ENCODE results near the gene AKIRIN1. TPM values are rescaled to one million over a fixed set of nuclear protein-coding genes. Genes with fewer than 3 reads are reported as not detected.

AKIRIN1 gene
- total RNA-seq, 6 experiments from 2014 or later = 18.9 to 37.3 (median 28.5) TPM

- H3K27me3 ChIP-seq = no peaks in the 10 kb centered on the region
- intact Hi-C loops (cut with DNase I) = no loop called here
- no peaks in the 10 kb centered on the region for H3K9me3 ChIP-seq
- no peak for ATAC-seq
- H3K4me1 ChIP-seq = peaks cover 0 to 28% (median 3%) of the 10 kb centered on the region in 4 donors
- no peak for TF ChIP-seq POLR2A (IDR thresholded peaks at IDR 0.05)
- TF ChIP-seq, protein P1, sequence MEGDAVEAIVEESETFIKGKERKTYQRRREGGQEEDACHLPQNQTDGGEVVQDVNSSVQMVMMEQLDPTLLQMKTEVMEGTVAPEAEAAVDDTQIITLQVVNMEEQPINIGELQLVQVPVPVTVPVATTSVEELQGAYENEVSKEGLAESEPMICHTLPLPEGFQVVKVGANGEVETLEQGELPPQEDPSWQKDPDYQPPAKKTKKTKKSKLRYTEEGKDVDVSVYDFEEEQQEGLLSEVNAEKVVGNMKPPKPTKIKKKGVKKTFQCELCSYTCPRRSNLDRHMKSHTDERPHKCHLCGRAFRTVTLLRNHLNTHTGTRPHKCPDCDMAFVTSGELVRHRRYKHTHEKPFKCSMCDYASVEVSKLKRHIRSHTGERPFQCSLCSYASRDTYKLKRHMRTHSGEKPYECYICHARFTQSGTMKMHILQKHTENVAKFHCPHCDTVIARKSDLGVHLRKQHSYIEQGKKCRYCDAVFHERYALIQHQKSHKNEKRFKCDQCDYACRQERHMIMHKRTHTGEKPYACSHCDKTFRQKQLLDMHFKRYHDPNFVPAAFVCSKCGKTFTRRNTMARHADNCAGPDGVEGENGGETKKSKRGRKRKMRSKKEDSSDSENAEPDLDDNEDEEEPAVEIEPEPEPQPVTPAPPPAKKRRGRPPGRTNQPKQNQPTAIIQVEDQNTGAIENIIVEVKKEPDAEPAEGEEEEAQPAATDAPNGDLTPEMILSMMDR (IDR thresholded peaks at IDR 0.05) = no peak
- peaks cover 0 to 3% (median 0%) of the 10 kb centered on the region in 4 donors for H3K36me3 ChIP-seq
- 80% methylated on average over 2 of the region's 2 CpGs for WGBS (ENCODE audit: insufficient coverage, low coverage, low lambda C conversion rate, missing lambda C conversion rate)
- H3K4me3 ChIP-seq = no peak overlapping the region
- peak overlapping the region in 1 of 3 donors; percentile 92 for H3K27ac ChIP-seq
- no peak for DNase-seq
Observed at GRCh38 chr1:38989979-38990378, 1.1 kb upstream of the AKIRIN1 start.

- Histone ChIP-seq H3K9me3 (no peaks in the 10 kb centered on the region), H3K36me3 (peaks cover 0 to 3% (median 0%) of the 10 kb centered on the region in 4 donors), H3K4me1 (peaks cover 0 to 30% (median 3%) of the 10 kb centered on the region in 4 donors), H3K27ac (peak overlapping the region; percentile 72 to 92 (median 90)), H3K4me3 (peak overlapping the region in 2 of 3 donors; percentile 90 to 97), H3K27me3 (no peaks in the 10 kb centered on the region)
- ATAC-seq (no peak), DNase-seq (no peak)
- WGBS (ENCODE audit: insufficient coverage, low coverage, low lambda C conversion rate, missing lambda C conversion rate) = 25% methylated on average over 4 of the region's 5 CpGs
- intact Hi-C loops (cut with DNase I) = no loop called here
- TF ChIP-seq, protein P1 (IDR thresholded peaks at IDR 0.05) = no peak
- no peak for TF ChIP-seq POLR2A (IDR thresholded peaks at IDR 0.05)
Observed at GRCh38 chr1:38990386-38990737, 714 bp upstream of the AKIRIN1 start.

GRCh38 chr1:38991638-38992411 is 749 bp downstream of the AKIRIN1 start:
- Histone ChIP-seq H3K27me3 (no peaks in the 10 kb centered on the region), H3K9me3 (no peaks in the 10 kb centered on the region), H3K27ac (peak overlapping the region; percentile 72 to 92 (median 90)), H3K4me3 (peak overlapping the region; percentile 90 to 97 (median 95)), H3K4me1 (peaks cover 0 to 30% (median 2%) of the 10 kb centered on the region in 4 donors), H3K36me3 (peaks cover 0 to 3% (median 0%) of the 10 kb centered on the region in 4 donors)
- intact Hi-C loops (cut with DNase I) = no loop called here
- TF ChIP-seq POLR2A (IDR thresholded peaks at IDR 0.05) = no peak
- TF ChIP-seq, protein P1 (IDR thresholded peaks at IDR 0.05) = no peak
- DNase-seq (peak; percentile 47 to 67 (median 59)), ATAC-seq (peak; percentile 11 to 35 (median 20))
- 4% methylated on average over 11 of the region's 30 CpGs for WGBS (ENCODE audit: insufficient coverage, low coverage, low lambda C conversion rate, missing lambda C conversion rate)

DNA sequence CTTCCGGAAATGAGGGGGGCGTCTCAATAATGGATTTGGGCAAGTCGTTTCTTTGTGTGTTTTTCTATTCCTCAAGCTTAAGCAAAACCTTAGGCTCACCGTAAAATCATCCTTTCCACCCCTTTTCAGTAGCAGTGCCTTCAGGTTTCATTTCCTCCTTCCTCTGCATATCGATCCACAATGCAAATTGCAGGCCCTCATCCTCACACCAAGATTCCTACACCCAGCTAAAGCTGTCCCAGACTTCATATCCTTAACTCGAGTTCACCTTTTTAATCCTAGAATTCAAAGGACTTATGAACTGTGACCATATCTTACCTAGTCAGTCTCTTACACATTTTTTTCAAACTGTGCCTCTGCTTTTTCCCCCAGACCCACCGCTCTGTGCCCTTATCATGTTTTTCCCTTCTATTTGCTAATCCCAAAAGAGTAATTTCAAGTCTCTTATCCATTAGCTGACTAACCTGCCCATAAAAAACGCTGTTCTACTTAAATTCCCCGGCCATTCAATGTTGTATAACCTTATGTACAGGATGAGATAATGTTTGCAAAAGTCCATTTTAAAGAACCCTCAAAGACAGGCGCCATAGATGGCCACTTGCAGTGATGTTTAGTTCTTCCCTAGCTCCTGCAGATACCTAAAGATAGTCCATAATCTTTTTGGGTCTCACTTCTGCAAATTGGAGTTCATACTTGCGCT is 1.5 kb downstream of the AKIRIN1 start:
- Histone ChIP-seq H3K27ac (peak overlapping the region in 2 of 3 donors; percentile 90 to 92), H3K27me3 (no peaks in the 10 kb centered on the region), H3K9me3 (no peaks in the 10 kb centered on the region), H3K4me3 (peak overlapping the region; percentile 90 to 97 (median 95)), H3K4me1 (peaks cover 0 to 32% (median 0%) of the 10 kb centered on the region in 4 donors), H3K36me3 (peaks cover 0 to 3% (median 0%) of the 10 kb centered on the region in 4 donors)
- WGBS (ENCODE audit: insufficient coverage, low coverage, low lambda C conversion rate, missing lambda C conversion rate) = 15% methylated on average over 11 of the region's 11 CpGs
- no peak for ATAC-seq
- DNase-seq = no peak
- intact Hi-C loops (cut with DNase I) = no loop called here
- TF ChIP-seq POLR2A (IDR thresholded peaks at IDR 0.05) = no peak
- TF ChIP-seq, protein P1 (IDR thresholded peaks at IDR 0.05) = no peak
